GM19023 (cell line): ENCODE measurements around the gene WWOX.

Experiments
- ATAC-seq: cut with Tn5 transposase; IDR thresholded peaks from one replicate; pipeline ENCODE4 v1.9.1; 2021; ENCODE audit warnings: mild to moderate bottlenecking, moderate library complexity; ENCODE audit not compliant: unreplicated experiment

The WWOX gene

DNA sequence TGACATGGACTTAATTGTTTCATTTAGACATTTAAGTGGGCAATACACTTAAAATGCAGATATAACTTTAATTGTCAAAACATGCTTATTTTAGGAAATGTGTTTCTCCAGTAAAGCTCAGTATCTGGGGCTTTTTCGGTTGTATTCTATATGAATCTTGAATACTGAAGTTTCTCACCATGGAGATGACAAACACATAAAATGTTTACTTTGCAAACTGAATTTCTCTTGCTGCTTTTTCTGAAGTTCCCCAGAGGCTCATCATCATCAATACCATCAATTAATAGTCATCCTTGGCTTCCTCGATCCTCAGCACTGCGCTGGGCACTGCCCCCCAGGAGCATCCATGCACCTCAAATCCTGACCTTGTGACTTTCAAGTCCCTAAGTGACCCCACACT lies 227.3 kb downstream of the WWOX start:
- no peak for ATAC-seq

DNA sequence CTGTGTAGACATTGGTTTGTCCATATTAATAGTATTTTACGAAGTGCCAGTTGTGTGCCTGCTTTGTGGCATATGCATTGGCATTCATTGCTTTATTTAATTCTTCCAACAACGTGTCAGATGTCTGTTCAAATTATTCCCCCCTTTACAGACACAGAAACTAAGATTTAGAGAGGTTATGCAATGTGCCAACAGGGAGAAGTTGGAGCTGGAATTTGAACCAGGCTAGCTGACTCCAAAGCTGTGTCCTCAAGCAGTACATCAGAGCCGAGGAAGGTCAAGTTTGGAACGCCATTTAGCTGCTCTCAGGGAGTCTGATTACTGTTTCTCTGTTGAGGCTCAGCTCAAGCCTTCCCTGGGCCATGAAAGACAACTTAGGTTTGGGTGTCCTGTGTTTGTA lies 232.3 kb downstream of the WWOX start:
- ATAC-seq, result no peak

DNA sequence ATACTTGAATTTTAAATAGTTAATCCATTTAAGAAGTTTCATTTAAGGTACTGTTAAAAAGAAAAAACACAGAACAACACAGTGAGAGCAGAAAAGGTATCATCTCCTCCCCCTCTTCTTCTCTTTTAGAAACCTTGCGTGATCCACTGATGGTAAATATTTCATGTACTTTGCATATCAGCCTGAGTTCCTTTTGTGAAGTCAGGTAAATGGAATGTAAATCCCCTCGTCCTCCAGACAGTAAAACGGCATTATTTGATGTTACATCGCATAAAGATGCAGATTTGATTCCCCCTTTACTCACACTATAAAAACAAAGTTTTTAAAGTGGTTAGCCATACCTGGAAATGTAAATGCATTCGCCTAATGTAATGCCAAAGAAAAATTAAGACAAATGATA lies 234.4 kb downstream of the WWOX start:
- no peak for ATAC-seq

DNA sequence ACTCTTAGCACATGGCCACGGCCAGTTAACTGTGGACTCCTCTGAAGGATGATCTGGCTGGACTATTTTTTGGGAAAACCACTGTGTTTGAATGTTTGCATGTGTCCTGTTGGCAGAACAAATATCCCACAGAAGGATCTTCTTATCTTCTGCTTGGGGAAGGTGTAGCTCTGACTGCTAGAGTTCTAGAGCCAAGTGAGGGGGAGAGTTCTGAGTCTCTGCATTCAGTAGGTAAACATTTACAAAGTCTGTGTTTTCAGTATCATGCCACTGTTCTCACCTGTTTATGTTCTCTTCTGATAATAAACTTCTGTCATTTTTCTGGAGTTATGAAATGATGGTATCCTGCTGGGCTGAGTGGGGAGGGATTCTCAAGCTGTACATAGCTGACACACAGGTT lies 241.1 kb downstream of the WWOX start:
- no peak for ATAC-seq

DNA sequence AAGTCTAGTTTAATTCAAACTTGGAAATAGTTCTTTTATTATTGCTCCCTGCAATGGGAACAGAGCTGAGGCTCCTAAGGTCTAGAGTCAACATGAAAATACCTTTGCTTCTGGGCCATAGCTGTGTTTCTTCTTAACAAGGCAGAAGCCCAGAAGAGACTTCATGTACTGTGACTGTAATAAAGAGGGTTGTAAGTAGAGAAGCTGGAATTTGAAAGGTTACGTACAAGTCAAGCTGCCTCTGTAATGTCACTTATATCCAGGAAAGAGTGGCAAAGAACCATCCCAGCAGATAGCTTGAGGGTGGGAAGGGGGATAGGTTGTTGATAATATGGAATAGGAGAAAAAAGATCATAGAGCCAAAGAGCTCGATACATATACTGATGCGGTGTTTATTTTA lies 248.6 kb downstream of the WWOX start:
- no peak for ATAC-seq

DNA sequence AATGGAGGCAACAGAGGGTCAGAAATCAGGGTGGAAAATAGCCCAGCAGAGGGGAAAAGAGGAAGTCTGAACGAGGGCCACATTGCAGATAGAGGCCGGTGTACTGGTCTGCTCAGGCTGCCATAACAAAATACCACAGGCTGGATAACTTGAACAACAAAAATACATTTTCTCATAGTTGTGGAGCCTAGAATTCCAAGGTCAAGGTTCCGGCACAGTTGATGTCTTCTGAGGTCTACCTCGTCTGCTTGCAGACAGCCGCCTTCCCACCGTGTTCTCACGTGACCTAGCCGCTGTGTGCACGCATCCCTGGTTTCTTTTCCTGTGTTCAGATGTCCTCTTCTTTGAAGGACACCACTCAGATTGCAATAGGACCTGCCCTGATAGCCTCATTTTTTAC lies 249.4 kb downstream of the WWOX start:
- no peak for ATAC-seq

DNA sequence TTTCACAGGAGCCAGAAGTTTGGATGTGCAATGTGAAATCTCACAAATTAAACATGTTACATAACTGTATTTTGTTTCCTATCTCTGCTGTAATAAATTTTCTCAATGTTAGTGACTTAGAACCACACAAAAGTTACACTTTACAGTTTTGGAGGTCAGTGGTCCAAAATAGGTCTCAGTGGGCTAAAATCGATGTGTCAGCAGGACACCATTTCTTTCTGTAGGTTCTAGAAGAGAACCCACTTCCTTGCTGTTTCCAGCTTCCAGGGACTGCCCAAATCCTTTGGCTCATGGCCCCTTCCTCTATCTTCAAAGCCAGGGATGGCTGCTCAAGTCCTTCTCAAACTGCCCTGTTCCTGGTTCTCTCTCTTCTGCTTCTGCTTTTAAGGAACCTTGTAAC lies 252.7 kb downstream of the WWOX start:
- ATAC-seq, result no peak

DNA sequence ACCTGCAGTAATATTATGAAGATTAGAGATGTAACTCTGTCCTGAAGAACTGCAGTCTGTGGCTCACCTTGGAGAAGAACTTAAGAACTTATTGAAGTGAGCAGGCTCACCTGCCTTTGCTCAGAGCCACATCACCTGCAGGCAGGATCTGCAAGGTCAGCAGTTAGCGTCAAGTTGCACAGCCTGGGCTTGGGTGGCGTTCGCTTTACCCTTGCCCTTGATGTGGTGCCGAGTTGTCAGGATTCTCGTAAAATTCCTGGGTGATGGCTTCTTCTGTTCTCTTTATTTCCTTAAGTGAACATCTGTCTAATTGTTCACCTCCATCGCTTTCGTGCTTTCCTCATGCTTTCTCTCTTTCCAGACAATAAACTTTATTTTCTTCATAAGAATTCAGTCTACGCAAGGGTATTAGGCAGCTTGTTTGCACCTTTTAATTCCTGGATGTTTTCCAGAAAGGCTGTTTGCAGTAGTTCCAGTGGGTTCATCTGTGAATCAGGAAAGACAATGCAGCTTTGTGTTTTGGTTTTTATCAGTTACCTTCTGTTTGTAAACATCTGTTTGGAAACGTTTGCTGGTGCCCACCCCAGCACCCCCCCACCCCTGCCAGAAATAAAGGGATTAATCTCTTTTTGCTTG lies 254.3 kb downstream of the WWOX start:
- ATAC-seq, result no peak

DNA sequence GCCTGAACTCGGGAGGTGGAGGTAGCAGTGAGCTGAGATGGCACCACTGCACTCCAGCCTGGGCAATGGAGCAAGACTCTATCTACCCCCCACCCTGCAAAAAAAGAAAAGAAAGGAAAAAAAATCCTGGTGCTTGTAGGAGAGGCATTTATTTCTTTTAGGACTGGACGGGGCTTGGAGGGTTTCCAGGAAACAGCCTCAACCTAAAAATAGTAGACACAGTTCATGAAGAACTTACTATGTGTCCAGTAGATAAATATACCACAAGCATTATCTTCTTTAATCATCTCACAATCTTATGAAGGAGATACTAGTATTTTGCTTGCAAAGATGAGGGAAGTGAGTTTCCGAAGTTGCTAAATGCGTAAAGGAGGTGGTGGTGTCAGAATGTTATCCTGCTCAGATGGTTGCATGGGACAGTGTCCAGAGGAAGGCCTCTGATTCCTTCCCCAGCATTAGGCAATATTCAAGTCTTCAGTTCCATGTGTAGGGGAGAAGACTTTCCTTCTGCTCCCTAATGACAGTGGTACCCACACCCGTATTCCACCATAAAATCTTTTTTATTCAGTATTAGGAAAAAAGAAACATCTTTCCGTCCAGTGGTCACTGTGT lies 263.2 kb downstream of the WWOX start:
- no peak for ATAC-seq

DNA sequence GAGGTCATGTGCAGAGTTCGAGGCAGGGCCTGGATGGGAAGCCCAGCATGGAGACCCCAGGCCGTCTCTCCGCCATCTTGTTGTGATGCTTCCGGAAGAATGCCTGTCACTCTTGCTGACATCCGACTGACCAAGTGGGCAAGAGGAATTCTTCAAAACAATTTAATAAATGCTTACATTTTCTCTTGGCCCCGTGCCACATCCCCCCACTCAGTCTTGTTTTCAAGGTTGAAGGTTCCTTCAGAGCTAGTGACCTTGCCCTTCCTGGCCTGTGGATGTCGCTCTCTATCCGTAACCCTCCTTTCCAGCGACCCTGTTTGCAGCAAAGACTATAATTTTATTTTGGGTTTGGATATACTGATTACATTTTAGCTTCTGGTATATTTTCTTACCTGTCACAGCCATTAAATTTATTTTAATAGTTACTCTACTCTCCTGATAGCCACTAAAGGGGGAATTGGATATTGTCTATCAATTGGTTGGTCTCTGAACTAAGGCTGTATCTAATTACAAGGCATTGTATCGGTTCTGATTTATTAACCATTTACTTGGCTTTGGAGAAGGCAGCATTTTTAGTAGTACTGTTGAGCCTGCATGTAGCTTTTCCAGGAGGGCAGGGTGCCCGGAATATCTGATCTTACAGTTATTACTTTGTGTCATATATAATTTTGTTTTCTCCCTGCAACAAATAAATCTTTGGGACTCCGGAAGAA lies 264.5 kb downstream of the WWOX start:
- no peak for ATAC-seq

DNA sequence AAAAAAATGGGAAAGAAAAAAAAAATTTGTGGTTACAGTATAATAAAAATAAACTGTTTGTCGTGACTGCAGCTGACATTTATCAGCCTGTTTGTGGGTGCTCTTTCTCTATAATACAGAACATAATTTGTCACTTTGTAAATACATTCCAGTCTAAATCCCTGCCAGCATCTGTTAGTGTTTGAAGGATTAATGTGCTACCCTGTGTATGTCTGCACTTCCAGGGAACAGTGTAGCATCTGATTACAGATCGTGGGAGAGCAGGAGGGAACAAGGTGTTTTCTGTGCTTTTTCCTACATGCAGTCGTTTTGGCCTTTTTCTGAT lies 265.1 kb downstream of the WWOX start:
- no peak for ATAC-seq

DNA sequence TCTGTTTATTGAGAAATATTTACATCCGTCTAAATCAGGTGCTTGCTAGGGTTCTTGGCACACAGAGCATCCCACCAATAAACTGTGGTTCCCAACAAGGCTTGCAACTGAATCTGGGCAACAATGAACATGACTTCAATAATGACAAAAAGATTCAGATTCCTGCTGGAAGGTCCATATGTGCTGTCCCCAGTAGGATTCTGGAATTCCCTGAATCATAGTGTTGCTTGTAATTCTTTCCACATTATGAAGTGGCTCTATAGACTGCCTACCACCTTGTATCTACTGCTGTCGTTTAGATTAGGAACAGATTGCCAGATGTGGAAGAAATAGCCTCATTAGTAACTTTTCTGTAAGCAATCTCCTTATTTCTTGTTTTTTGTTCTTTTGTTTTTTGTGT lies 265.9 kb downstream of the WWOX start:
- no peak for ATAC-seq

DNA sequence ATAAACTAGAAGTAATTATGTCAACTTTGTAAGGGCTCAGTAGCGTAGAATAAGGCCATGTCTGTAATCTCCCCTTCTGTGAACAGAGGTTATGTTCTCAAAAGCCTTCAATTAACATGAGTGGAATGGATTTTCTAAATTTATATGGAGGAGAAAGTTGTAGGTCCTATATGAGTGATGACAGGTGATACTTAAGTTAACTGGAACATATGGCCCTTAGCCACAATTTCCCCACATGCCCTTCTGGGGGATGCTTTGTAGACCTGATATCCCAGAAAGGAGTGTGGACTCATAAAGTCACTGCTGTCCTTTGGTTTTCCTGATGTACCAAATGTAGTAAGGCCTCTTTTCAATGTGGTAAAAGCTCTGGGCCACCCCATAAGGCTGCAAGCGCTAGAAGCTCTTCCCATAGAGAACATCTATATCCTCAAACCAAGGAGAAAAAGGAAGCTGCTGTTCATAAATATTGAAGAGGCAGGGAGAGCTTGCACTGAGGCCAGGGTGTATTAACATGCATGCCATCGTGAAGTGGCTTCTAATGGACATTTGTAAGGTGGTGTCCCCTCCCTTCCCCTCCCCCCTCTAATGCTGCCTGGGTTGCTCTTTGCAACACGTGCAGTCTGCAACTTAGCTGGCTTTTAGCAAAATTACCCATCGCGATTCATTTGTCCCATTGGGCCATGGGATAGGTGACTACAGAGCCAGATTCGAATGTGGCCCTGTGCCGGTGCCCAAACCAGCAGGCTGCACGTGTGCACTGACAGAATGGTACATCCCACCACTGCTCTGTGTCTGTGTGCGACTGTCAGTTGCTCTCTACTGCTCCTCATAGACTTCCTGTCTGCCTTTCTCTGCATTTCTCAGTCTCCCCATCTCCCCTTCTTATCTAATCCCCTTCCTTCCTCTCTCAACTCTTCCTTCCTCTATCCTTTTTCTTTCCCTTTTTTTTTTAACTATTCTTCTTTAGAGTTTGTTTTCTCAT lies 269.0 kb downstream of the WWOX start:
- ATAC-seq, result no peak

DNA sequence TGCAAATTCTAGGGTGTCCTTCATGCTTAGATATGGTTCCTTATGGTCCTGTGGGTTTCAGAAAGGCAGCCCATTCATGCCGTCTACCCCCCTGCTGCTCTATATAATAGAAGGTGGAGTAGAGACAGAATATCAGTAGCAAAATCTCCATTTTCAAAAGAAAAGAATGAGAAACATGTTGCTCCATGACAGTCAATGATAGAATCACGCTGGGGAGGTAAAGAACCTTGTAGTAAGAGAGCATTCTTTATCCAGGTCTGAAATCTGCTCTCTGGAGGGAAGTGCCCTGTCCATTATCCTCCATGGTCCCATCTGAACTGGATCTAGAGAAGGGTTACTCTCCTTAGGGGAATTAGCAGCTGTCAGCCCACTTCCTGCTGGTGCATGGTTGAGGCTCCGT lies 272.8 kb downstream of the WWOX start:
- ATAC-seq, result no peak

DNA sequence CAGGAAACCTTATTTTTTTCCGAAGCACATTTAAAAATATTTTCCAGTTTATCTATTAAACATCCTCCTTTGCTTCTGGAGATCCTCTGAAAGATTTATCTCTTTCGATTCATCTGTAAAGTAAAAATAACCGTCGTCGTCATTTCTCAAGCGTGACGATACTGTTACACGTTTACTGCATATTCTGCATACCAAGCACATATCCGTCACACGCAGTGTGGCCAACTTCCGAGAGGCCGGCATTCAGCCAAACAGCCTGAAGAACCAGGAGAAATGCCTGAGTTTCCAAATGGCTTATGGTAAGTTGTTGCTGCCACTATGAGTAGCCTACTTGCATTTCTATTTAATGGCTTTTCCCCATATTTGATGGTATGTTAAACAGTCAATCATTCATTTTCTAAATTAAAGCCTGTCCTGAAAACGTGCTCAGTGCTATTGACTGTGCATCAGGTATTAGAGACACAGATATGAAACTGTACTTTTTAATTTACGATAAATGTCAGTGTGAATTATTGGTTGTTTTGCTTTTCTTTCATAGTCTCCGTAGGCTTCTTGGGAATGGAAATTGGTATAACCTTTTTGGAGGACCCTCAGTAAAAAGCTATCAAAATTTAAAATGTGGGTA lies 275.7 kb downstream of the WWOX start:
- ATAC-seq, result no peak

DNA sequence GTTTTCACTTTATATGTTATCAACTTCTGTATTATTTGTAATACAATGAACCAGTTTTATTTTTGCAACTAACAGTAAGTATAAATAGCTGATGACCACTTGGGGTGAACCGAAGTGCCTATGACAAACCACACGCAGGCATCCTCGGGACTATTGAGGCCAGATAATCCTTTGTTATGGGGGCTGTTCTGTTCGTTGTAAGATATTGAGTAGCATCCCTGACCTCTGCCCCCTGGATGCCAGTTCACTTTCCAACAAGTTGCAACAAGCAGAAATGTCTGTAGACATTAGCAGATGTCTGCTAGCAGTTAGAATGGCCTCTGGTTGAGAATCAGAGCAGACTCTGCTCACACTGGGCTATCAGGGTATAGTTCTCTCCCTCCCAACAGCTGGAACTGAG lies 277.0 kb downstream of the WWOX start:
- no peak for ATAC-seq

DNA sequence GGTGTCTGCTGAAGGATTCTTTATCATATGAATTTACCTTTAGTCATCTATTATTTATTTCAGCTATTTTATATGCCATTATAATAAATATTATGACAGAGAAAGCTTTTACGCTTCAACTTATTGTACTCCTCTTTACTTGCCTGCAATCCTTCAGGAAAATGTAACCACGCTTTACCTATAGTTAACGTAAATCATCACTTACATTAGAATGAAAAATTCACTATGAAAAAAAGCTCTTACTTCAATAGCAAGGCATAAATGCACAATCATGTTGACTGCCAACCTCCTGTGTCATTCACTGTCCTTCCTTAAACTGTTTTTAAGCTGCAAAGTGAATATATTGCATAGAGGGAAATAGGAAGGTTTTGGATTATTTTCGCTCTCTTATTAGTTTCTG lies 277.9 kb downstream of the WWOX start:
- ATAC-seq, result no peak

DNA sequence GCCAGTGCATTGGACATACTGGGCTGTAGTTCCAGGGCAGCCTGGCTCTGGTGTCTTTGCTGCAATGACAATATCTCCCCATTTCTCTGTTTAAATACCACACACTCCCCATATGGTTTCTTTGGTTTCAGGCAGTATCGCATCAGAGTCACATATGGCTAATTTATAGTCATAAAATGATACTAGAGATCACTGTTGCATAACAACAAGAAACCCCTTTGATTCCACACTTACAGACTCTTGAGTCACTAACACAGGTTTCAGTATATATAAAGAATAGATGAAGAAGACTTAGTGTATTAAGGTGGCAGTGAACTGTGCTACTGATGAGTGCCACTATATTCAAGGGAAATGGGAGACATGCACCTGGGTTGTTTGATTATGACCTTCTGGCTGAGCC lies 281.6 kb downstream of the WWOX start:
- no peak for ATAC-seq

DNA sequence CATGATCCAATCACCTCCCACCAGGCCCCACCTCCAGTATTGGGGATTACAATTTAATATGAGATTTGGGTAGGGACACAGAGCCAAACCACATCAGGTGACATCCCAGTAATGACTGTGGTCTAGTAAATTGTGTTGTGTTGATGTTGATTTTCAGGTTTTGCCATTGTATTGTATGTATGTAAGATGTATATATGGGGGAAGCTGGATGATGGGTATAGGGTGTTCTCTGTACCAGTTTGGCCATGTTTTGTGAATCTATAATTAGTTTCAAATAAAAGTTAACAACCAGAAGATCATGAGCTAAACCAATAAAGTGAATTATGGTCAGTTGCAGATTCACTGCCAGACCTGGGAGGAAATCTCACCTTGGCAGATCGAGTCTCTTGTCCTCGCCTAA lies 283.7 kb downstream of the WWOX start:
- ATAC-seq, result no peak

DNA sequence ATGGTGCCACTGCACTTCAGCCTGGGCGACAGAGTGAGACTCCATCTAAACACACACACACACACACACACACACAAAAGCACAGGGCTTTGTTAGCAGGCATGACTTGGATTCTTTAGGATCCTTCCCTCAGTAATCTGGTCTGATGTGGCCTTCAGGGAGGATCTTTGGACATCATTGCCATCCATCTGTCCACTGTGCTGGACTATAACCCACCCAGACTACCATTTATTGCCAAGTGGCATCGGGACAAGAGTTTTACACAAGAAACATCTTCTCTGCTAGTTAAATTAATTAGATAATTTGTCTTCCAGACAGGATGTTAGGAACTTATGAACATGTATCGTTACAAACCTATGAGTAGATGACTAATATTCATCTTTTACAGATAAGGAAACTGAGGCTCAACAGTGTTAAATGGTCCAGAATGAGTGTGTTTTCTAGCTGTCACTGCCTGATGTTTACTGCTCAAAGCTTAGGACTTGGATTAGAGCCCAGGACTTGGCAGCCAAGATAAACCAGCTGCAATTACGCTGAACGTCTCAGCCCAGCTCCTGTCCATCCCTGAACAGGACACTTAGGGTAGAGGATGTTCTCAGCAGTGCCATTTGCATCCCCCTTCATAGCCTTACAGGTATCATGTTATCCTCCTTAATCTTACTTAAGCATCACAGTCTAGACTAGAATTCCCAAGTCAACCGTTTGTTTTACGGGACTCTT lies 285.8 kb downstream of the WWOX start:
- ATAC-seq, result no peak
